NB4 (cell line): ENCODE results near the gene LMOD1.

Experiments used
- DNase-seq: peaks from one replicate; pipeline ENCODE4 v3.0.0; 2010; ENCODE audit warnings: low read depth
- H3K4me3 ChIP-seq: one replicate; pipeline ENCODE4 v1.5.1; 2011; ENCODE audit warnings: mild to moderate bottlenecking, low read depth, low read length, moderate library complexity
- CTCF ChIP-seq: IDR thresholded peaks from one replicate; pipeline ENCODE4 v1.5.1; 2012; ENCODE audit warnings: low read depth, low read length
- MAX ChIP-seq: IDR thresholded peaks from 2 replicates; pipeline ENCODE4 v1.6.1; 2011; ENCODE audit warnings: low read depth, low read length
- MYC ChIP-seq: IDR thresholded peaks from 2 replicates; pipeline ENCODE4 v1.6.1; 2011; ENCODE audit warnings: low read depth, low read length
- POLR2A ChIP-seq: IDR thresholded peaks from 2 replicates; pipeline ENCODE4 v1.6.1; 2011; ENCODE audit warnings: mild to moderate bottlenecking; ENCODE audit not compliant: insufficient read length; ENCODE audit errors: extremely low read depth

The LMOD1 gene

GRCh38 chr1:201939148-201939547 lies 7.2 kb downstream of the LMOD1 start:
- no peak for DNase-seq
- no peak overlapping the region for H3K4me3 ChIP-seq
- no peak for TF ChIP-seq MYC
- TF ChIP-seq CTCF = no peak
- TF ChIP-seq MAX = no peak

GRCh38 chr1:201938440-201939035 lies 7.8 kb downstream of the LMOD1 start:
- DNase-seq = no peak
- no peak for TF ChIP-seq POLR2A
- no peak for TF ChIP-seq MAX
- TF ChIP-seq CTCF = no peak
- TF ChIP-seq MYC = no peak
- H3K4me3 ChIP-seq = no peak overlapping the region

- no peak for DNase-seq
- no peak overlapping the region for H3K4me3 ChIP-seq
- TF ChIP-seq MYC (no peak), CTCF (no peak), POLR2A (no peak)
Measured at GRCh38 chr1:201937624-201938213, 8.6 kb downstream of the LMOD1 start.

GRCh38 chr1:201933840-201934430 lies 12.4 kb downstream of the LMOD1 start:
- no peak for DNase-seq

GRCh38 chr1:201930803-201931202 lies 15.5 kb downstream of the LMOD1 start:
- H3K4me3 ChIP-seq = no peak overlapping the region

More at GRCh38 chr1:201933840-201934430, 12.4 kb downstream of the LMOD1 start:
- no peak for TF ChIP-seq POLR2A
- TF ChIP-seq MYC = no peak
- no peak for TF ChIP-seq CTCF
- no peak for TF ChIP-seq MAX
- no peak overlapping the region for H3K4me3 ChIP-seq

More at GRCh38 chr1:201930803-201931202, 15.5 kb downstream of the LMOD1 start:
- no peak for DNase-seq
- TF ChIP-seq CTCF (no peak), POLR2A (no peak)
